UCSD-AML1 (cell line): ENCODE results near the gene EVX1.

Experiments used
- DNase-seq: peaks from one replicate; lab custom pipeline; 2025; ENCODE audit not compliant: unreplicated experiment; lab: John Stamatoyannopoulos, UW

Gene EVX1

GRCh38 chr7:27205325-27206280 lies 37.0 kb upstream of the EVX1 start:
- DNase-seq = no peak

- no peak for DNase-seq
These were observed 35.1 kb upstream of the EVX1 start for GRCh38 chr7:27207348-27207985.

- no peak for DNase-seq
These were observed 33.6 kb upstream of the EVX1 start for GRCh38 chr7:27208998-27209397.

- DNase-seq = no peak
These were observed 32.6 kb upstream of the EVX1 start for GRCh38 chr7:27209933-27210440.

- peak; percentile 13 for DNase-seq
These were observed 32.0 kb upstream of the EVX1 start for GRCh38 chr7:27210441-27211083.

- DNase-seq = no peak
These were observed 31.5 kb upstream of the EVX1 start for GRCh38 chr7:27211084-27211446.

GRCh38 chr7:27211764-27212204 lies 30.8 kb upstream of the EVX1 start:
- no peak for DNase-seq

GRCh38 chr7:27212497-27213432 lies 29.8 kb upstream of the EVX1 start:
- no peak for DNase-seq

- no peak for DNase-seq
These were observed 29.0 kb upstream of the EVX1 start for GRCh38 chr7:27213433-27214238.

- DNase-seq = no peak
These were observed 28.2 kb upstream of the EVX1 start for GRCh38 chr7:27214239-27214950.

- DNase-seq = no peak
These were observed 27.2 kb upstream of the EVX1 start for GRCh38 chr7:27215356-27215755.

- DNase-seq = no peak
These were observed 24.7 kb upstream of the EVX1 start for GRCh38 chr7:27217951-27218350.

- no peak for DNase-seq
These were observed 22.8 kb upstream of the EVX1 start for GRCh38 chr7:27219821-27220220.

GRCh38 chr7:27220440-27220955 lies 22.1 kb upstream of the EVX1 start:
- DNase-seq = no peak

GRCh38 chr7:27221201-27221797 lies 21.3 kb upstream of the EVX1 start:
- DNase-seq = no peak

- DNase-seq = no peak
These were observed 18.5 kb upstream of the EVX1 start for GRCh38 chr7:27223941-27224575.

- no peak for DNase-seq
These were observed 17.3 kb upstream of the EVX1 start for GRCh38 chr7:27224983-27225934.
